Ovary (tissue), 3 donors: ENCODE measurements around the gene STIM1.

Experiments
- POLR2A ChIP-seq: fragments of 450-650 bp; IDR thresholded peaks from one replicate; pipeline ENCODE4 v1.6.1; 2017; ENCODE audit warnings: antibody characterized with exemption, mild to moderate bottlenecking, moderate library complexity
- TF ChIP-seq, protein P1 (sequence below), 3 donors: fragments of 450-650 bp in 2 of 3; fragments of 200-600 bp in 1 of 3; IDR thresholded peaks; one replicate each; pipeline versions ENCODE4 v1.5.1 to v1.8.0; 2016 to 2022; ENCODE audit warnings: antibody characterized with exemption in 3 of 3, mild to moderate bottlenecking in 1 of 3
- donor health status: DM: no; HTN: no; CAD: no.

DNA sequence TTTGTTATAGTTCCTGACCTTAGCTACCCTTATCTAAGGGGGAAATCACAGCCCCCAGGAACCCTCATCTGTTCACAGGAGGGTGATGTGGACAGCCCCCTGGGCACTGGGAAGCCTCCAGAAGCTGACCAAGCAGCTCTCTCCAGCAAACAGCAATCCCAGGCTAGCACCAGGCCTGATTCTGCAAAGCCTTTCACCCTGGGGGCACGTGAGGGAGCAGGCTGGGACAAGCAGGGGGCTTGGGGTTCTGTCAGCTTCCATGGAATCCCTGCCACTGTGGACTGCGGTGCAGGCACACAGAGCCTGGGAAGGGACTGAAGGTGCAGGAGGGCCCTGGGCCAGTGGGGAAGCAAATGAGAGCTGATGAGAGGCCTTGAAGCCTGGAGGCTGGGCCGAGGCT, 45.0 kb upstream of the STIM1 start:
- TF ChIP-seq POLR2A = no peak
- TF ChIP-seq, protein P1, sequence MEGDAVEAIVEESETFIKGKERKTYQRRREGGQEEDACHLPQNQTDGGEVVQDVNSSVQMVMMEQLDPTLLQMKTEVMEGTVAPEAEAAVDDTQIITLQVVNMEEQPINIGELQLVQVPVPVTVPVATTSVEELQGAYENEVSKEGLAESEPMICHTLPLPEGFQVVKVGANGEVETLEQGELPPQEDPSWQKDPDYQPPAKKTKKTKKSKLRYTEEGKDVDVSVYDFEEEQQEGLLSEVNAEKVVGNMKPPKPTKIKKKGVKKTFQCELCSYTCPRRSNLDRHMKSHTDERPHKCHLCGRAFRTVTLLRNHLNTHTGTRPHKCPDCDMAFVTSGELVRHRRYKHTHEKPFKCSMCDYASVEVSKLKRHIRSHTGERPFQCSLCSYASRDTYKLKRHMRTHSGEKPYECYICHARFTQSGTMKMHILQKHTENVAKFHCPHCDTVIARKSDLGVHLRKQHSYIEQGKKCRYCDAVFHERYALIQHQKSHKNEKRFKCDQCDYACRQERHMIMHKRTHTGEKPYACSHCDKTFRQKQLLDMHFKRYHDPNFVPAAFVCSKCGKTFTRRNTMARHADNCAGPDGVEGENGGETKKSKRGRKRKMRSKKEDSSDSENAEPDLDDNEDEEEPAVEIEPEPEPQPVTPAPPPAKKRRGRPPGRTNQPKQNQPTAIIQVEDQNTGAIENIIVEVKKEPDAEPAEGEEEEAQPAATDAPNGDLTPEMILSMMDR (IDR thresholded peaks at IDR 0.05) = no peak
